T-helper 2 cell treated with Interferon-gamma antibody and Interleukin-4, amounts not matched to agents 100 ng/mL and 5 ng/mL, for 36 hours (primary cell): ENCODE measurements around the gene TBC1D22A. TPM values are rescaled to one million over a fixed set of nuclear protein-coding genes. Genes with fewer than 3 reads are reported as not detected.
"Not testable (repeated sequence)": the region's sequence is repeated elsewhere in the genome, so short reads cannot be mapped to it uniquely, and the experiment has no call there.

ENCODE experiments used
- intact Hi-C: fragments of 100-400 bp; cut with micrococcal nuclease; formaldehyde crosslinking; loops from one replicate; pipeline ENCODE4 v1.15.1; 2023
- total RNA-seq: library from RNA; stranded (reverse); gene quantifications from 2 replicates; pipeline ENCODE4 v1.2.3, GENCODE V29; 2022

The TBC1D22A gene
- total RNA-seq, 1 donor from 2014 or later: 32.8 TPM

DNA sequence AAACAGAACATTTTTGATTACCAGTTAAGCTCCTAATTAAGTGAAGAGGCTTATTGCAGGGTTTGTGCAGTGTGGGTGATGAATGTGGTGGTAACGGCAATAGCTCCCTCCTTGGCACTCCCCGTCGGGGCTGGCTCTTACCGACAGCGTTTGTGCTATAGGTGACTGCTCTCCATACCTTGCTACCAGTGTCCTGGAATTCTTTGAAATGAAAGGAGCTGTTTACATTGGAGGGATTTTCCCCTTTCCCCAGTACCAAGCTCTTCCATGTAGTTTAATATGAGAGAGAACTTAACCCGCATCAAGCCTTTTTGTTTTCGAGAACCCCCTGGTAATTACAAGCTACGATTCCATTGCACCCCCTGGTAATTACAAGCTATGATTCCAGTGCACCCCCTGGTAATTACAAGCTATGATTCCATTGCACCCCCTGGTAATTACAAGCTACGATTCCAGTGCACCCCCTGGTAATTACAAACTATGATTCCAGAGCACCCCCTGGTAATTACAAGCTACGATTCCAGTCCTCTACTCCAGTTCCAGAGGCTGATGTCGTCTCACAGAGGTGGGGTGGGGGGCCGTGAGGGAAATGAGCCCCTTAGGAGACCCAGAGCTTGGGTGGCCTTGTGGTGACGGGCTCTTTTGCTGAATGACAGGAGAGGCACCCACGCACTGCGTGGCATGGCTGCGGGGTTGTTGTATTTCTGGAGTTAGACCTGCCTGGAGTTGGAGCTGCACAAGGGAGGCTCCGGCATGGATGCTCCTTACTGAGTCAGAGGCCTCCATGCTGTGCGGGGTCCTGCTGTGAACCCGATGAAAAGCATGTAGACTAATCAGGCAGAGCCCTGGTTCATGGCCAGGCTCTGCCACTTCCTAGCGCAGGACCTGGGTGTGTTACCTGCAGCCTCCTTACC is 205.3 kb downstream of the TBC1D22A start:
- intact Hi-C loops: no loop called here

DNA sequence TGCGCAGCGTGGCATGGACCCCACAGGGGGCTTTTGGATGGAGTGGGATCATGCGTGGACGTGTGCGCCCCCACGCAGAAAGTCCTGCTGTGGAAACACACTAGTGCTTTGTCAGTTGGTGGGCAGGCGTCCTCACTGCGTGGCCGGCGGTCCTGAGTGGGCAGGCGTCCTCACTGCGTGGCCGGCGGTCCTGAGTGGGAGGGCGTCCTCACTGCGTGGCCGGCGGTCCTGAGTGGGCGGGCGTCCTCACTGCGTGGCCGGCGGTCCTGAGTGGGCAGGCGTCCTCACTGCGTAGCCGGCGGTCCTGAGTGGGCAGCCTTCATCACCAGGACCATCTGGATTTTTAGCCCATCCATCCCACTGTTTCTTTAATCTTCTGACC is 205.9 kb downstream of the TBC1D22A start:
- intact Hi-C loops: no loop called here

DNA sequence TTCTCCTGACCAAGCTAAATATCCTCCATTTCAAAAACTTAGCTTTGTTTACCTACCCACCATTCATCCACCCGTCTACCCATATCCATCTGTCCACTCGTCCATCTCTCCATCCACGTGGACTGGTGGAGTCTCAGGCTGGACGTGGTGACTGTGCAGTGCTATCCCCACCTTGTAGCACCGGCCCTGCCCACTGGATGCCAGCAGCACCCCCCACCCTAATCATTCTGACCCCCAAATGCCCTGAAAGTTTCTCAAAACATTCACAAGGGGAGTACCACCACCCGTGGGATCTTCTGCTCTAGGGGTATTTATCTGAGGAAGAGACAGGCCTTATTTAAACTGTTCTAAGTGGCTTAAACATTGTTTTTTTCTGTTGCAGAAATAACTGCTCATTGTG is 206.4 kb downstream of the TBC1D22A start:
- intact Hi-C loops: no loop called here

DNA sequence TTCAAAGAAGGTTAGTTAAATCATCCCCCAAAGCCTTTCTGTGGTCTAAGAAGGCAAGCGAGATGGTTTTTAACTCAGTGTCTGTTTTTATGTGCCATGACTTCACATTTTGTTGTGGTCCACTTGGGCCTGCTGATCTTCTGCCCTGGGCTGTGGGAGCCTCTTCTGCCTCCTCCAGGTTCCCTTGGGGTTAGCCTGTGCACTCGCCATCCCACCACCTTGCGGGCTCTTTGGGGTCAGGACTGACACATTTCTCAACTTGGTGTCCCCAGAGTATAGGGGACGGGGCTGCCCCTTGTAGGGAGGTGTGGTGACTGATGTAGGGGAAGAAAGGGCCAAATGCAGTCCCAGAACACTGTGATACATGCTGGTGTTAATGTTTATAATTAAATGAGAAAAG is 207.0 kb downstream of the TBC1D22A start:
- intact Hi-C loops: no loop called here

DNA sequence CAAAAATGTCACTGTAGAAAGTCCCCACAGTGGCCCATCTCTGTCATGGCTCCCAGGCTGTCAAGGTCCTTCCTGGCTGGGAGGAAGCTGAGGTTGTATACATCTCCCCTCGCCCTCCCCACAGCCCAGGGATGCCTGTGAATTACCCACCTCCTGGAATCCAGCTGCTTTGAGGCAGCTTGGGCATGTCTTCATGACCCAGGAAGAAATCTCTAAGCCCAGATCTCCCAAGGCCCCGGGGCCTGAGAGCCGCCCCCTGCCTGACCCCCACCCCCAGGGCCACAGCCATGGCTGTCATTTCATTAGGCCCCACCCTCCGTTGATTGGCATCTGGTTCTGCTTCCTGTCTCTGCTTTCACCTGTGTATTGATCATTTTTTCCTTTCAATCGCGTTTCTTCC is 207.5 kb downstream of the TBC1D22A start:
- intact Hi-C loops: no loop called here

DNA sequence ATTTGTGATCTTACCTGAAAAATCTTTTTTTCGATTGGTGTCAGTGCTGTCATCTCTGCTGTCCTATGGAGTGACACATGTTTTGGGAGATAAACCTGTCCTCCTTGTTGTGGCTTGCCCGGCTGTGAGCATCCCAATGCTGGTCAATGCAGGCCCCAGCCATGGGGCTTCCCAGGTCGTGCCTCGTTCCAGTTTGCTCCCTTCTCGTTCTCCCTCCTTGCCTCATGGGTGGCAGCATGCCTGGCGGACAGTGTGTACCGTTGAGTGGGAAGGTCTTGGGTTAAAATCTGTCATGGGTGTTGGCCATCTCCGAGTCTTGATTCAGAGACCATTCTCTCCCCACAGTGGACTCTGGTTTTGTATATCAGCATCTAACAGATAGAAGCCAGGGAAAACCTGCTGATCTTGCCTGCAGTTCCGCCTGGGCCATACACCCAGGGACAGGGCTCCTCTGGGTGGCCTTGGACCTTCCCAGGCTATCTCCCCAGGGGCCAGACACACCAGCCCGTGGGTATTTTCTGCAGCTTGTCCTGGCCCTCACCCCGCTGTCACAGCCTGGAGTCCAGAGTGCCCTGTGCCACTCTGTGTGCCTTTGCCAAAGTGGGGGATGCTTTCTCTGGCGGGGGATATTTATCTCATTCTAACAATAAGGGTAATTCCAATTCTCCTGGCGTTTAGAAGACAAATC is 208.1 kb downstream of the TBC1D22A start:
- intact Hi-C loops: no loop called here

DNA sequence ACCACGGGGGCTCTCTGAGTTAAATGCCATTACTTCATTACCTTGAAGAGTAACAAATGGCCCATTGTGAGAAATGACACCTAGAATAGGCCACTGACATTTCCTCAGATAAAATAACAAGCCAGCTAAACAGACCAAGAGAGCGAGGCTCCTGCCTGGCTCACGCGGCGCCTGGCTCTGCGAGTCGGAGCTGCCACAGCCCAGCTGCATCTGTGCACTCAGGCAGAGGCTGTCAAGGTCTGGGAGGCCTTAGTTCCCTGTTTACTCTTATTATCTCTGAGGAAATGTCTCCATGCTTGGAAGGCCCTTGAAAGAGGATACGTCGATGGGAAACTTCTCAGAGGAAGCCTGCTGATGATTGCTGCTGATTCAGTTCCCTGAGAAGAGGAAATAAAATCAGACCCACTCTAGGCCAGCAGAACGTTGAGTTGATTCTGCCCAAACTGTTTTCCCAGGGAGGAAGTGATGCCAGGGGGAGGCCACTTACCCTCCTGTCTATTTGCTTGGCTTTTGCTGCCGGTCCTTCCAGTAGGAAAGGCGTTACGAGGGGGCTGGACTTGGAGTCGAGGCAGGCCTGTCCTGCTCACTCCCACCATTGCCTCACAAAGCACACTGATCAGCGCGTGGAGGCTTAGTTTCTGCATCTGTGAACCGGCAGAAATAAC is 208.8 kb downstream of the TBC1D22A start:
- intact Hi-C loops: no loop called here

DNA sequence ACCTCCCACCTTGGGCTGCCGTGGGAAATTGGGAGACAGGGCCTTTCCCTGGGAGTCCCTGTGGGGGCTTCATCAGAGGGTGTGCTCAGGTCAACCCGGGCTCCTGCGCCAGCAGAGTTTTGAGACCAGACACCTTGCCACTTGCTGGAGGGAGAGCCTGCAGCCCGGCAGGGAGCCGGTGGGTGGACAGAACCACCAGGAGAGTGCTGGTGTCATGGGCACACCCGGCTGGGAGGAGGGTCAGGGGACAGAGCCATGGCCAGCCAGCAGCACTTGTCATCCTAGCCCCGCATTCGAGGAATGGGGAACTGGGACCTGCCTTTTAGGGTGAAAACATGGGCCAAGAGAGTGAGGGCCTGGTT is 209.3 kb downstream of the TBC1D22A start:
- intact Hi-C loops: no loop called here

DNA sequence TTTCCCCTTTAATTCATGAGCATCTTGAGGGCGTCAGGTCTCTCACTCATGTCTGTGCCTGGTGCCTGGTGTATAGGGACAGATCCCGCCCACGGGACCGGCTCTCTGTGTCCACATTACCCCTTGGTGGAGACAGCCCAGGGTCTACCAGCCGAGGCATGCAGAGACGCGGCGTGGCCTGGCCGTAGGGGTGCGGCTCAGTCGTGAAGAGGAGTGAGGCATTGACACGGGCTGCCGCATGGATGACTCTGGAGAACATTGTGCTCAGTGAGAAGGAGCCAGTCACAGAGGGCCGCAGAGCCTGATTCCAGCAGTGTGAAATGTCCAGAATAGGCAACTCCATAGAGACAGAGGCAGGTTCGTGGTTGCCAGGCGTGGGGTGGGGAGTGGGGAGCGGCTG is 209.8 kb downstream of the TBC1D22A start:
- intact Hi-C loops: no loop called here

DNA sequence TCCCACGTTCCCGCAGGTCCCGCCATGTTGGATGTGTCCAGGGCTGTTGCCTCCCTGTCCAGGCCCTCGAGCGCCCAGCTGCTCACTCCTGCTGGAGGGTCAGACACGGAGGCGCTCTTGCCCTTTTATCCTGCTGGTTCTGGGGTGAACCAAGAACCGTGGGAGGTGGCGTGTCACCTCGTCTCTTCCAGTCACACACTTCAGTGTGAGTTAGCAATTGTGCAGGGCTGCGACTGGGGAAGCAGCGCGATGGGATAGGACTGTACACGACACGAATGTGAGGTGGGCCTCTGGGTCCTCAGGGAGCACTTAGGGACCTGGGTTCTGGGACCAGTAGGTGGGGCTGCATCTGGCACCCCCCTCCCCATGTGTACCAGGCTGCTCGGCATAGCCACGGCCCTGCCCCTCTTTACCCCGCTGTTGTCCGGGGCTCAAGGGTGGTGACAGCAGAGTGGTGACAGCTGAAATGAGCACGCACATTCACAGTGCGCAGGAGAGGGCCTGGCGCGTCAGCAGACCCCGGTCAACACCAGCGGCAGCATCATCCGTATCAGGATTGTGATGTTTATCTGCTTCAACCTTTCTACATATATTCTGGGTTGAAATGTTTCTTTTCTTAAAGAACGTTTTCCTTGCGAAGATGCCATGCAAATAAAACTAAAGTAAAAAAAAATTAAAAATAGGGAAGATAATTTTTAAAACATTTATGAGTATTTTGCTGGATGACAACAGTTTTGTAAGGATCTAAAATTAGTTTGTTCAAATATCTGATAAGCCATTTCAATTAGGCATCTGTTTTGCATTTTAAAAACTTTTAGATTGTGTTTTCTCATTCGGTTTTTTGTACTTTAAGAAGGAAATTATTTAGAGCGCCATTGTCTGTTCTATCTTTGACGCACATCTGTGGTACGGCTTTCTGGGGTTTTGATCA is 210.7 kb downstream of the TBC1D22A start:
- intact Hi-C loops: no loop called here

DNA sequence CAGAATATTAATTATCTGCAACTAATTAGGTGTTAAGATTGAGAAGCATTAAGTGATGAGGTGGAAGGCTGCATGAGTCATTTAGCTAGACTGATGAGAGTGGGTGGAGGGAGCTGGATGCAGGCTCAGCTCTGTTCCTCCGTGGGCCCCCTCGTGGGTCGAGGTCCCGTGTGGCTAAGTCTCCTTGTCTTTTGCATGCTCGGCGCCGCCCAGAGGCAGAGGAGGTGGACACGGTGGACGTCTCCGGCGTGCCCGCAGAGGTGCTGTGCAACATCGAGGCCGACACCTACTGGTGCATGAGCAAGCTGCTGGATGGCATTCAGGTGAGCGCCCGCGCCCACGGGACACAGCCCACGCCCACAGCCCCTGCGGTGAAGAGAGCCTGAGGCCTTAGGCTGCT is 211.6 kb downstream of the TBC1D22A start:
- intact Hi-C loops: no loop called here

DNA sequence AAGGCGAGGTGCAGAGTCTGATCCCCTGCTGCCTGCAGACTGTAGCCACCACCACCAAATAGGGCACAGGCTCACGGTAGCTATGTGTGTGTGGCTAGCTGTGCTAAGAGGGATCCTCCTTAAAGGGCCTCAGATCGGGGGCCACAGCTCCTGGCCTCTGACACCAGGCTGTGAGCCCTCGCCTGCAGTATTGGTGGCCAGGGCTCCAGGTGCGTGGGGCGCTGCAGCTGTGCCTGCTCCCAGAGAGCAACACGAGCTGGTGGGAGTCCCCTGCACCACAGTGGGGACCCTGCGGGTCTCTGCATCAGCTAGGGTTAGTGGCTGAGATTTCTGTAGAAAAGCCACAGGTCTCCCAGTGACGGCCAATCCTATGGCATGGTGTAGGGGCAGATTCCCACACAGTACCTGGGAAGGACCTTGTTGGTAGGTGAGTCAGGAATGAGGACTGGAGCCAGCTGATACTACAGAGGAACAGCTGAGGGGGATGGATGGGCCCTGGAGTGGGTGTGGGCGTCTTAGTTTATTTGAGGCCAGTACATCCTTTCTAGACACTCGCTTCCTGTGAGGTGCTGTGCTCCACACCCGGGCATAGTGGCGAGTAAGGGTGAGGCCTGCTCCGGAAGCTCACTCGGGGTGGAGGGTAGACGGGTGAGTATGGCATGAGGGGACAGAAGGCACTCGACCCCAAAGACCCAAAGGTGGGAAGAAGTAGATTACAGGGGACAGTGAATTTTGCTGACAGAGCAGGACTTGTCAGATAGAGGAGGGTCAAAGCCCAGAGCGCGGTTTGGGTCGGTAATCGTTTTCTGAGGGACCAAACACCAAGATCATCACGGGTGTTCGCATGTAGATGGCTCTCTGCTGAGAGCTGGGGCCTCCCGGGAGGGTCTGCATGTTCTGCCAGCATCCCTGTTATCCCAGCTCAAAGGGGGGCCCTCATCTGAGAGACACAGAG is 212.5 kb downstream of the TBC1D22A start:
- intact Hi-C loops: no loop called here

DNA sequence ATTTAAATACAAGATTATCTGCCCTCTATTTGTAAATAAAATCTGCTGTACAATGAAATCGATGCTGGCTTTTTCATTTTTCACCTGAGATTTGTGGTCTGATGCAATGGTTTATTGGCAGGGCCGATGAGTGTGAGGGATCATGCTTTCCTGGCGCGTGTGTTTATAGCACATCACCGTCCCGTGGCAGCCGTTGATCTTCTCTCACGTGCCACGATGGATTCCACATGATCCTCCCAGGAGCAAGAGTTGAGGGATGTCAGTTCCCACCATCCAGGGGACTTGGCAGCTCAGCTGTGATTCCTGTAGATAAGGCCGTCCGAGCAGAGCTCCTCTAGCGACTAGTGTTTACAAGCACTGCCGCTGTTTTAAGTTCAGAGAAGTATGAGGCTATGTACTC is 213.7 kb downstream of the TBC1D22A start:
- intact Hi-C loops: no loop called here

DNA sequence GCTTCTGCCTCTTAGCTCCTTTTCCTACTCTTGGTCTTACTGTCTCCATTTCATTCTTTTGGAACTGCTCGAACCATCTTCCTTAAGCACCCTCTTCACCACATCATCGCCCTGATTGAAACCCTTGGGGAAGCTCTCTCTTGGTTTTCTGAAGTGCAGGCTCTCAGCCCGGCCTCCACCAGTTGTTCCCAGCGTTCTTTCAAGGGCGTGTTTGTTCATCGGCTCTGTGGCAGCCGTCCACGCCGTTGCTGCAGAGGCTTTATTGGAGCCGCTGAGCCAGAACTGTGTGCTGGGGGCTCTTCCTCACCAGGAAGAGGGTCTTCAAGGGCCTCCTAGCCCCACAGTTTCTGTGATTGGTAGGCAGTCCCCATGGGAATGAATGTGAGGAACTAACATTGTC is 214.1 kb downstream of the TBC1D22A start:
- intact Hi-C loops: no loop called here

DNA sequence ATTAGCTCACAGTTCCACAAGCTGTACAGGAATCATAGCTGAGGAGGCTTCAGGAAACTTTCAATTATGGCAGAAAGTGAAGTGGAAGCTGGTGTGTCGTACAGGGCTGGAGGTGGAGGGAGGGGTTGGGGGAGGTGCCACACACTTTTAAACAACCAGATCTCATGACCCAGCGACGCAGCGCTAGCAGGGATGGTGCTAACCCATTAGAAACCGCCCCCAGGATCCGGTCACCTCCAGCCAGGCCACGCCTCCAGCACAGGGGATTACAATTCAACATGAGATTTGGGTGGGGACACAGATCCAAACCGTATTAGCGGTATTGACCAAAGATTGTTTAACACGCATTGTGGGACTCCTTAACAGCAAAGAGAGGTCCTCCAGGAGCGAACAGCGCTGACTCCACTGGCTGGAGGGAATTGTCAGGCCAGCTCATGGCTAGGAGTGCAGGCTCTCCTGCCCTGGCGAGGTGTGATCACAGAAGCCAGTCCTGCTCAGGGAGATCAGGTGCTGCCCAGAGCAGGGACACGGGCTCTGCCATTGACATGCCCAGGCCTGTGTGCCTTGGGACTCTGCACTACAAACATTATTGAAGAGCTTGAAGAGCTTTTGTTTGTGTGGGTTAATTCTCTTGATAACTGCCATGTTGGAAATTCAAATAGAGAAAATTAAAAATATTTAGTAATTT is 215.3 kb downstream of the TBC1D22A start:
- intact Hi-C loops: no loop called here

DNA sequence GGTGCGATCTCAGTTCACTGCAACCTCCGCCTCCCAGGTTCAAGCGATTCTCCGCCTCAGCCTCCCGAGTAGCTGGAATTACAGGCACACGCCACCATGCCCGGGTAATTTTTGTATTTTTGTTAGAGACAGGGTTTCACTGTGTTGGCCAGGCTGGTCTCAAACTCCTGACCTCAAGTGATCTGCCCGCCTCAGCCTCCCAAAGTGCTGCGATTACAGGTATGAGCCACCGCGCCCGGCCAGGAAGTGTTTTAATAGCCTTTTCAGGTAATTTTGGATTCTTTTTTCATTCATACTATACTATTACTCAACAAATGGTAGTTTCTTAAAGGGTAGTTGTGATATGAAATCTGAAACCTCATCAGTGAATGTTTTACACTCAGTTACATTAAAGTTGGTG is 216.2 kb downstream of the TBC1D22A start:
- intact Hi-C loops: not testable (repeated sequence)

DNA sequence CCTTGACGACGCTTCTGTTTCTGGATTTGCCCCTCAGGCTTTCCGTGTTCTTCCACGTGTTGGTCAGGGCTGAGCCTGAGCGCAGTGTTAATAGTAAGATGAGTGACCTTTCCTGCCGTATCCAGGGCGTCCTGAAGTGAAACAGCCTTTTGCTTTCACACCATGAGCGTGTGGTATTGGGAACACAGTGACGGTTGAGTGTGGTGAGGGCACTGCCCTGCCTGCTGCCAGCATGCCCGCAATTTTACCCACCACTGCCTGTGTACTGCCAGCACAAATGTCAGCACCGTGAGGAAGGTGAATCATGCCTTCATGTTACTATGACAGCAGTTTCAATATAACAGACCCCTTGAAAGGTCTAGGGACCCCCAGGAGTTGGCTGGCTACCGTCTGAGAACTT is 217.1 kb downstream of the TBC1D22A start:
- intact Hi-C loops: no loop called here

DNA sequence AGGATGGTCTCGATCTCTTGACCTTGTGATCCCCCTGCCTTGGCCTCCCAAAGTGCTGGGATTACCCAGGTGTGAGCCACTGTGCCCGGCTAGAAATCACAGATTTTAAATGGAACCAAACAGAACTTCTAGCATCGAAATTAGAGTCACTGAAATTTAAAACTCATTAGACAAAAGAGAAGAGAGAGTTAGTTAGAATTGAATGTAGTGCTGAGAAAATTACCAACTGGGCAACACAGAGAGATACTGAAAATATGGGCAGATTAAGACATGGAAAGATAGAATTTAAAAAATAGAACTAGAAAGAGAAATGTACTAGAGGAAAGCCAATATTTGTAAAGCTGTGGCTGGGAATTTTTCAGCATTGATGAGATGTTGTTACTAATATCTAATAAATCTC is 217.9 kb downstream of the TBC1D22A start:
- intact Hi-C loops: no loop called here

DNA sequence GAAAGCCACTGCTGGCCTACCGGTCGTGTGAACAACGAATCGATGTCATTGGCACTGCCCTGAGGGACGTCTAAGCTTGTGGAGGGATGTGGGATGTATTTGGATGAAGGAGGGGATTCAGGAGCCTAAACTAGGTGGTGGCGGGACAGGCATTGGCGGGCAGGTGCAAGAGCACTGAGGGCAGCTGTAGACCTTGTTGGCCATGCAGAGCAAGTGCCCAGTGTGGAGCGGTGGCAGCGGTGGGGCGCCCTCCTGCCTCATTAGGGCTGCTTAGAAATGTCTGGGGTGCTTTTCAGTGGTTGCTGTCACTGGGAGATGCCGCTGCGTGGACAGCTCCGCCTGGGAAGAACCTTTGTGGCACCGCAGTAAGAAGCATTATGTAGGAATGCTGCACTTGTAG is 220.2 kb downstream of the TBC1D22A start:
- intact Hi-C loops: no loop called here

DNA sequence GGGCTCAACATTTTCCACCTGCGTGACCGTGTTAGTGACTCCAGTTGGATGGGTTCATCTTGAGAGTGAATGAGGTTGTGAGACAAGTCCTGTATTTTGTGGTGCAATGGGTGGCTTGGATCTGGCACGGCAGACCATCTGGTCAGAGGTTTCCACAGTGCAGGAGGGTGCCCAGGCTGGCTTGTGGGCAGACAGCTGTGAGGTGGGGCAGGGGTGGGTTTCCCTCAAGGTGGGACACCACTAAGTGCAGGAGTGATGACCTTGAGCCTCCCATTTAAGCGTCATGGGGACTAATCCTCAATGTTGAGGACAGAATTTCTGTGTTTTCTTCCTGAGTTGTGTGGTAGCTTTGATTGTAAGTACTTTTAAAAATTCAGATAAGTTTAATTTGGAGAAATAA is 220.6 kb downstream of the TBC1D22A start:
- intact Hi-C loops: no loop called here
